Panc1 (cell line): Measurements from ENCODE around the gene NCL.

Source experiments
- CTCF ChIP-seq: fragments of 450-650 bp; IDR thresholded peaks from 2 replicates; pipeline ENCODE4 v1.5.1; 2017; ENCODE audit warnings: mild to moderate bottlenecking
- POLR2AphosphoS5 ChIP-seq: IDR thresholded peaks from 2 replicates; pipeline ENCODE4 v1.6.1; 2012; ENCODE audit warnings: mild to moderate bottlenecking, low read depth, low read length, moderate library complexity
- TF ChIP-seq, protein P1 (sequence below), 2 experiments: IDR thresholded peaks; 2 replicates each; pipeline ENCODE4 v1.6.1; 2011 to 2012; ENCODE audit warnings: low read depth in 2 of 2, control low read depth in 1 of 2, low read length in 1 of 2, mild to moderate bottlenecking in 1 of 2, moderate library complexity in 1 of 2; ENCODE audit not compliant: insufficient read depth in 1 of 2

- TF ChIP-seq CTCF (no peak), POLR2AphosphoS5 (peak; percentile 99)
- TF ChIP-seq, protein P1, sequence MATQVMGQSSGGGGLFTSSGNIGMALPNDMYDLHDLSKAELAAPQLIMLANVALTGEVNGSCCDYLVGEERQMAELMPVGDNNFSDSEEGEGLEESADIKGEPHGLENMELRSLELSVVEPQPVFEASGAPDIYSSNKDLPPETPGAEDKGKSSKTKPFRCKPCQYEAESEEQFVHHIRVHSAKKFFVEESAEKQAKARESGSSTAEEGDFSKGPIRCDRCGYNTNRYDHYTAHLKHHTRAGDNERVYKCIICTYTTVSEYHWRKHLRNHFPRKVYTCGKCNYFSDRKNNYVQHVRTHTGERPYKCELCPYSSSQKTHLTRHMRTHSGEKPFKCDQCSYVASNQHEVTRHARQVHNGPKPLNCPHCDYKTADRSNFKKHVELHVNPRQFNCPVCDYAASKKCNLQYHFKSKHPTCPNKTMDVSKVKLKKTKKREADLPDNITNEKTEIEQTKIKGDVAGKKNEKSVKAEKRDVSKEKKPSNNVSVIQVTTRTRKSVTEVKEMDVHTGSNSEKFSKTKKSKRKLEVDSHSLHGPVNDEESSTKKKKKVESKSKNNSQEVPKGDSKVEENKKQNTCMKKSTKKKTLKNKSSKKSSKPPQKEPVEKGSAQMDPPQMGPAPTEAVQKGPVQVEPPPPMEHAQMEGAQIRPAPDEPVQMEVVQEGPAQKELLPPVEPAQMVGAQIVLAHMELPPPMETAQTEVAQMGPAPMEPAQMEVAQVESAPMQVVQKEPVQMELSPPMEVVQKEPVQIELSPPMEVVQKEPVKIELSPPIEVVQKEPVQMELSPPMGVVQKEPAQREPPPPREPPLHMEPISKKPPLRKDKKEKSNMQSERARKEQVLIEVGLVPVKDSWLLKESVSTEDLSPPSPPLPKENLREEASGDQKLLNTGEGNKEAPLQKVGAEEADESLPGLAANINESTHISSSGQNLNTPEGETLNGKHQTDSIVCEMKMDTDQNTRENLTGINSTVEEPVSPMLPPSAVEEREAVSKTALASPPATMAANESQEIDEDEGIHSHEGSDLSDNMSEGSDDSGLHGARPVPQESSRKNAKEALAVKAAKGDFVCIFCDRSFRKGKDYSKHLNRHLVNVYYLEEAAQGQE (IDR thresholded peaks at IDR 0.05; ENCODE audit: insufficient read depth in 1 of 2, low read depth in 2 of 2, low read length in 1 of 2): peak in 1 of 2 experiments; percentile 59; a peak in 1 of 4 replicates
These were observed at the start of gene NCL for GRCh38 chr2:231463698-231464575.
